Measurements from ENCODE around the gene NEGR1.

The NEGR1 gene

DNA sequence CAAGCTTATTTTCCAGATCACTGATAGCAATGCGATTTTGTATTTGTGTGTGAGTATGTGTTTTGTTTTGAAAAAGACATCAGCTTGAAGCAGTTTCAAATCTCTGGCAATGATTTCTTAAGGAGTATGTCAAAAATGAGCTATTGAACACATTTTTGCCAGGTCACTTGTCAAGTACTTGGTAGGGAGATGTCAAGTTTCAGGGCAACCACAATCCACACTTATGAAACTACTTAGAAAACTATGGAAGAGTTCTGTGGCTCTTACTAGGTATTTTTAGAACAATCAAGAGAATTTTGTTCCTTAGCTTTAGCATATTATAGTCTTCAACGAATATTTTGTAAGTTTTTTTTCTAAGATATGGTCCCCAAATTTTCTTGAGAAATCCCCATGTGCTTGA is 882.7 kb downstream of the NEGR1 start:
- DNase-seq: no peak

DNA sequence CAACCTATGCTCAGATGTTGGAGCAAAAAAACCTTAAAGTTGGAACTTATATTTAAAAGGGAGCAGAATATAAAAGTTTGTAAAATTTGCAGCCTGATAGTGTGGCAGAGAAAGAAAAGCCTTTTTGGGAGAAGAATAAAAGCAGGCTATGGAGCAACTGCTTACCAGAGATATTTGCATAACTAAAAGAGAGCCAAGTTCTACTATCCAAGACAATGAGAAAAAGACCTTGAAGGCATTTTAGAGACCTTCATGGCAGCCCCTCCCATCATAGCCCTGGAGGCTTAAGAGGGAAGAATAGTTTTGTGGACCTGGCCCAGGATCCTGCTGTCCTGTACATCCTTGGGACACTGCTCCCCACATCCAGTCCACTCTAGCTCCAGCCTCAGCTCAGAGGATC is 889.0 kb downstream of the NEGR1 start:
- no peak for DNase-seq

DNA sequence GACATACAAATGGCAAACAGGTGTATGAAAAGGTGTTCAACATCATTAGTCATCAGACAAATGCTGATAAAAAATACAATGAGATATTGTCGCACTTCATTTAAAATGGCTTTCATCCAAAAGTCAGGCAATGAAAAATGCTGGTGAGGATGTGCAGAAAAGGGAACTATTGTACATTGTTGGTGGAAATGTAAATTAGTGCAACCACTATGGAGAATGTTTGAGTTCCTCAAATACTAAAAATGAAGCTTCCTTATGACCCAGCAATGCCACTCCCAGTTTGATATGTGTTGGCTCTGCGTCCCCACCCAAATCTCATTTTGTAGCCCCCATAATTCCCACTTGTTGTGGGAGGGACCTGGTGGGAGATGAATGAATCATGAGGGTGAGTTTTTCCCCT is 891.8 kb downstream of the NEGR1 start:
- DNase-seq: no peak

DNA sequence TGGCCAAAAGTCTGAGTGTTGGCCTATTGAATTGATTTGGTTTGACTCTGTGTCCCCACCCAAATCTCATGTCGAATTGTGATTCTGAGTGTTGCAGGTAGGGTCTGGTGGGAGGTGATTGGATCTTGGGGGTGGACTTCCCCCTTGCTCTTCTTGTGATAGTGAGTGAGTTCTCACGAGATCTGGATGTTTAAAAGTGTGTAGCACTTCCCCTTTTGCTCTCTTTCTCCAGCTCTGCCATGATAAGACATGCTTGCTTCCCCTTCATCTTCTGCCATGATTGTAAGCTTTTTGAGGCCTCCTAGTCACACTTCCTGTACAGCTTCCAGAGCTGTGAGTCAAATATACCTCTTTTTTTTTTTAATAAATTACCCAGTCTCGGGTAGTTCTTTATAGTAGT is 904.5 kb downstream of the NEGR1 start:
- no peak for DNase-seq

DNA sequence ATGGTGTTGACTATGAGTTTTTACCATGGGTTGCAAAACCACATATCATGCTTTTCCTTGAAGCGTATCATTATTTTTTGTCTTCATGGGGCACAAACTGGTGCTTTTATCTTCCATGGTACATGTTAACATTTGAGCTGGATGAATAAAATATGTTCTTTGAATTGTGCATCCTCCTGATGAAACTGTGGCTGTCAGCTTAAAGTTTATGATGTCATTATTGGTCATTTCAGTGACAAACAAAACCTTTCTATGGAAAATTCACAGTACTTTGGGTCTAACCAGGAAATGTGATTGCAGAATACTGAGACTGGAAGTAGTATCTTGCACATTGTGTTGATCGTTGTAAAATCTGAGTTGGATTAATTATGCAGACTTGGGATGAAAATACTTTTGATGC is 909.8 kb downstream of the NEGR1 start:
- no peak for DNase-seq

DNA sequence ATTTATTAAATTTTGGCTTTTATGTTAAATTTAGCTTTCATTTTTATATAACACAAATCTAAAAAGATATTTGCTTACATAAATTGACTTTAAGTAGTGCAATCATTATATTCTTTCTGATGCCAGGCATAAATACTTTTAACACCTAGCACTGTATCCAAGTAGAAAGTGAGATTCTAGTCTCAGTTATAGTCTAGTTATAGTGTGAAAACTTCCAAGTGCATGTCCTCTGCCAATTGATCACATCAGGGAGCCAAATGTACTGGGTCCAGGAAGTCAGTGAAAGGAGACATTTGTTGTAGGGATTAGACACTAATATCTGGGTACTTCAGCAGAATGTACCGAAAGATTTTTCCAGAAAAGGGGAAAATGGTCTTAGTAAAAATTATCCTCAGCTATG is 910.8 kb downstream of the NEGR1 start:
- DNase-seq: no peak

DNA sequence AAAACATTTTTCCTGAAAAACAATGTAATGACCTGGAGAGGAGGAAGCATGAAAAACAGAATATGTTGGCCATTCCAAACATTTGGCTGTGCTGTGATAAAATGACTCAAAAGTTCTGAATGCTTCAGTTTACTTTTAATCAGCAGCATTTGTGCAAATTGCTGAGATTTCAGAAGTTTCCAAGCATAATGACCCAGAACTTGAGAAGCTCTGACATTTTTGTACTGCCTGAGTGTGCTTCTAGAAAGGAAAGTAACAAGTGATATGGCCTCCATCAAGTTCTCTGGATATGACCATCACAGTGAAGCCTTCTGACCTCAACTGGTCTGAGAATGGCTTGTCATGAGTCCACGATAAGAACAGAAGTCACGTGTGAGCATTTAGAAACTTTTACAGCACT is 918.1 kb downstream of the NEGR1 start:
- no peak for DNase-seq

DNA sequence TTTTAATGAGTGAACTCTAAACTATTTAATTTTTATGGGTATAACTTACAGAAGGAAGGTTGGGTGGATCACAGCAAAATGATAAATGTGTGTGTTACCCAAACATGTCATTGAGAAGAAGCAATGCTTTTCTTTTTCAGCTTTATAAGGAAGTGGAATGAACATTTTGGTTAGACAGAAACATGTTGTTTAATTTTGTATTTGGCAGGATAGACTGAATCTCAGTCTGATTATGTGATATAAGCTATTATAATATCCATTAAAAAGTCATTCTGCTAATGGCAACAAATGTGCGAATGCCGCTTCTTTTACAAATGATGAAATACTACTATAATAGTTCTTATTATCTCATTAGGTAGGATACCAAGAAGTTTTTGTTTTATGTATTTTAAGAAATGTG is 919.6 kb downstream of the NEGR1 start:
- DNase-seq: no peak

DNA sequence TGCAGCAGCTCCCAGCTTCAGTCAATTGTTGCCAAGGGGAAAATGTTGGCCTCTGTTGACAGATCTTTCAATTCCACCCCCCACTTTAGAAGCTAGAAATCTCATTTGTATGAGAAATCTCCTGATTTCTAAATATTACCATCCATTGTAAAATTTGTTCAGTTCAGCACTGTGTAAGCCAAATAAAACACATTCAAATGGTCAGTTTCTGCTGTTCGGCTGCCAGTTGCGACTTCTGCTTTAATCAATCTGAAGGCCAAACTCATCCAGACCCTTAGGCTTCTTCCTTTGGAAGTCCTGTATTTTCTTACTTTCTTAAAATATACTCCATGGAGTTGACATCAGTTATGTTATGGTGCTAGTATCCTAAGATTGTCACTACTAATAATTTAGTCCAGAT is 920.3 kb downstream of the NEGR1 start:
- no peak for DNase-seq

DNA sequence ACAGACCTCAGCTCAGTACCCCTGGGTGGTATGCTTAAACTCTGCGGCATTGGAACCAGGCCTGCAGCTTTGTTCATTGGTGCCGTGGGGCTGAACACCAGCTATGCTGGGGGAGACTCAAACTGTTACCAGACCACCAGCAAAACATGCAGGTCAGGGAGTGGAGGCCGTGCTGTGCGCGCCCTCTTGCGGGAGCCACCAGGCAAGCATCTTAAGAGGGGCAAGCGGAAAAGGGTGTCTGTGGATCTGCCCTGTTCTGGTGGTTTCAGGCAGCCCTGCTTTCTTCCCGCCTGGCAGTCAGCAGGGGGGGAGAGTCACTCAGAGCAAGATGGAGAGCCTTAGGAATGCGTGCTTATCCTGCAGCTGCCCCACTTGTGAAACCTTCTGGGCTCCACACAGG is 924.6 kb downstream of the NEGR1 start:
- DNase-seq: no peak

DNA sequence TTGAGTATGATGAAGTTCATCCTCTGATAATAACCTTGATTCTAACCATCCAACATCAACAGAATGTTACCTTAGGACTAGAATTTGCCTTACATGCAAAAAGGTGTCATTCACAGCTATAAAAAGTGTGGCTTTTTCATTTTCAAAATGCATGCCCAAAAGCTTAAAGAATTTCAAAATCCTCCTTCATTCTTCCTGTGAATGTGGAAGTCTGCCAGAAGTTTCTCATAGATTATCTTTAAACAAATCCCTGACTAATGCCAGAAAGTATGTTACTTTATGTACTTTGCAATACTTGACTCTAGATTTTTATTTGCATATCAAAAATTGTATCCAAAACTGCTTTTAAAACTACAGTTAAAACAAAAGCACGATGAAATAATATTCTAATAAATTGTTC is 930.9 kb downstream of the NEGR1 start:
- DNase-seq: no peak

DNA sequence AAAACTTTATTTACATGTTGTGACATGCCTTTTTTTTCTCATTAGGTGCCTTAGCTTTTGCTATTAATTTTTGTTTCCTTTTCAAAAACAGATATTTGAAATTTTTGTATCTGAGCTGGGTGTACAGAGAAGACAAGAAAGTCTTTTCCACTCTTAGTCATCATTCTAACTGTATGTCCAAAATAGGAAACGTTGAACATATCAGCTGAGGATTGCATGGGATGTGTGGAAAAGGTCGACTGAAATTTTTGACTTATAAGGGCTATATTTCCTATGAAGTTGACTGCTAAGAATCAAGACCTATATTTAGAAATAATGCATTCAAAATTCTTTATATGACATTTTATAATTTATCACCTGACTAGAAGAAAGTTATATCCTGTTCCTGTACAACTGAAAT is 931.5 kb downstream of the NEGR1 start:
- DNase-seq: no peak

DNA sequence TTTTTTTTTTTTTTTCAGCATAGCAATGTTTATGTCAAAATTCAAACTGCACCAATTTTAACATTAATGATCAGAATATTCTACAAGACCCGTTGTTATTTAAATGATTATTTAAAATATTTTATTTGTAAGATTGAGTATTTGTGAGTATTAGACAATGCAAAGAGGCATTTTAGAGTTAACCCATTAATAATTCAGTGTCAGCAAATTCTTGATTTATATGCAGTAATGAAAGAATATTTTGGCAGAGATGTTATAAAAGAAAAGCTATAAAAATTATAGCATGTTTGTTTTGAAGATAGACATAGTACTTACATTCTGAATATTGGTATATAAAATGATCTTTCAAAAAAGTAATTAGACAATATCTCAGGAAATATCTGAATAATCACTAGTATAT is 932.0 kb downstream of the NEGR1 start:
- no peak for DNase-seq
